Choroid plexus epithelial cell (primary cell): Measurements from ENCODE around the gene CCDC85C.
A peak's percentile ranks its signal among the peaks of the same experiment; 100 is the strongest.

ENCODE experiments used
- DNase-seq: peaks from one replicate; pipeline ENCODE4 v3.0.0-alpha.2; 2010; ENCODE audit warnings: low read depth
- H3K4me3 ChIP-seq: 2 replicates; pipeline ENCODE4 v1.5.1; 2011; ENCODE audit warnings: low read depth, mild to moderate bottlenecking, control low read depth, low read length, moderate library complexity
- CTCF ChIP-seq: conservative IDR thresholded peaks from 2 replicates; pipeline ENCODE4 v1.5.1; 2011; ENCODE audit warnings: low read depth, mild to moderate bottlenecking, control low read depth, inconsistent platforms, low read length, moderate library complexity

The CCDC85C gene

GRCh38 chr14:99574099-99574880 is 29.7 kb downstream of the CCDC85C start:
- TF ChIP-seq CTCF: no peak
- DNase-seq: peak; percentile 79
- no peak overlapping the region for H3K4me3 ChIP-seq

GRCh38 chr14:99573436-99574098 is 30.4 kb downstream of the CCDC85C start:
- TF ChIP-seq CTCF: no peak
- no peak for DNase-seq
- H3K4me3 ChIP-seq: no peak overlapping the region

GRCh38 chr14:99573000-99573330 is 31.0 kb downstream of the CCDC85C start:
- H3K4me3 ChIP-seq: no peak overlapping the region
- no peak for TF ChIP-seq CTCF
- no peak for DNase-seq

GRCh38 chr14:99572173-99572999 is 31.6 kb downstream of the CCDC85C start:
- no peak overlapping the region for H3K4me3 ChIP-seq
- TF ChIP-seq CTCF: no peak
- DNase-seq: no peak

GRCh38 chr14:99571303-99571986 is 32.6 kb downstream of the CCDC85C start:
- TF ChIP-seq CTCF: no peak
- DNase-seq: no peak
- no peak overlapping the region for H3K4me3 ChIP-seq

GRCh38 chr14:99570544-99571302 is 33.3 kb downstream of the CCDC85C start:
- H3K4me3 ChIP-seq: no peak overlapping the region
- TF ChIP-seq CTCF: no peak
- no peak for DNase-seq
